Mammary epithelial cell (primary cell): Measurements from ENCODE around the gene REST.

ENCODE experiments used
- EZH2 ChIP-seq: IDR thresholded peaks from 2 replicates; pipeline ENCODE4 v1.6.1; 2012; ENCODE audit warnings: low read length, inconsistent platforms, borderline replicate concordance
- TF ChIP-seq, protein P1 (sequence below), 2 donors: IDR thresholded peaks in 1 of 2; conservative IDR thresholded peaks in 1 of 2; 2 replicates each; pipeline ENCODE4 v1.5.1; 2011 to 2012; ENCODE audit warnings: inconsistent platforms in 2 of 2, low read length in 2 of 2, mild to moderate bottlenecking in 2 of 2, control low read depth in 1 of 2, low read depth in 1 of 2; ENCODE audit not compliant: insufficient read depth in 1 of 2; ENCODE audit errors: extremely low read depth in 1 of 2

DNA sequence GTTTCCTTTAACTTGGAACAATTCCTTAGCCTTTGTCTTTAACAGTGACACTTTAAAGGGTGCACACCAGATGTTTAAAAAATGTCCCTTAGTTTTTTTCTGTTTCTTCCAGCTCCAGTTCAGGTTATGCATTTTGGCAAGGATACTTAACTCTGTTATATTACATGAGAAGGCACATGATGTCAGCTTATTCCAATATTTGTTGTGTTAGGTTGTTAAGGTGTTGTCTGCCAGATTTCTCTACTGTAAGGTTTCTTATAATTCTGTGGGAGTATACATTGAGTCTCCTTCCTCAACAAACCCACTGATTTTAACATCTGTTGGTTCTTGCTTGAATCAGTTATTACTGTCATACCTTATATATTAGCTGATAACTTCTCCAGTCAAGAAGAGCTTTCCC, 33.3 kb downstream of the REST start:
- no peak for TF ChIP-seq EZH2
- TF ChIP-seq, protein P1, sequence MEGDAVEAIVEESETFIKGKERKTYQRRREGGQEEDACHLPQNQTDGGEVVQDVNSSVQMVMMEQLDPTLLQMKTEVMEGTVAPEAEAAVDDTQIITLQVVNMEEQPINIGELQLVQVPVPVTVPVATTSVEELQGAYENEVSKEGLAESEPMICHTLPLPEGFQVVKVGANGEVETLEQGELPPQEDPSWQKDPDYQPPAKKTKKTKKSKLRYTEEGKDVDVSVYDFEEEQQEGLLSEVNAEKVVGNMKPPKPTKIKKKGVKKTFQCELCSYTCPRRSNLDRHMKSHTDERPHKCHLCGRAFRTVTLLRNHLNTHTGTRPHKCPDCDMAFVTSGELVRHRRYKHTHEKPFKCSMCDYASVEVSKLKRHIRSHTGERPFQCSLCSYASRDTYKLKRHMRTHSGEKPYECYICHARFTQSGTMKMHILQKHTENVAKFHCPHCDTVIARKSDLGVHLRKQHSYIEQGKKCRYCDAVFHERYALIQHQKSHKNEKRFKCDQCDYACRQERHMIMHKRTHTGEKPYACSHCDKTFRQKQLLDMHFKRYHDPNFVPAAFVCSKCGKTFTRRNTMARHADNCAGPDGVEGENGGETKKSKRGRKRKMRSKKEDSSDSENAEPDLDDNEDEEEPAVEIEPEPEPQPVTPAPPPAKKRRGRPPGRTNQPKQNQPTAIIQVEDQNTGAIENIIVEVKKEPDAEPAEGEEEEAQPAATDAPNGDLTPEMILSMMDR (conservative IDR thresholded peaks at IDR 0.05 in 1 of 2, IDR thresholded peaks at IDR 0.05 in 1 of 2; ENCODE audit: extremely low read depth in 1 of 2, insufficient read depth in 1 of 2, low read depth in 1 of 2, low read length in 2 of 2), result no peak
